Measurements from ENCODE around the gene OTOG. TPM values are rescaled to one million over a fixed set of nuclear protein-coding genes. Genes with fewer than 3 reads are reported as not detected.

The OTOG gene
- total and polyA plus RNA-seq, 2 experiments from 2014 or later, result not detected

DNA sequence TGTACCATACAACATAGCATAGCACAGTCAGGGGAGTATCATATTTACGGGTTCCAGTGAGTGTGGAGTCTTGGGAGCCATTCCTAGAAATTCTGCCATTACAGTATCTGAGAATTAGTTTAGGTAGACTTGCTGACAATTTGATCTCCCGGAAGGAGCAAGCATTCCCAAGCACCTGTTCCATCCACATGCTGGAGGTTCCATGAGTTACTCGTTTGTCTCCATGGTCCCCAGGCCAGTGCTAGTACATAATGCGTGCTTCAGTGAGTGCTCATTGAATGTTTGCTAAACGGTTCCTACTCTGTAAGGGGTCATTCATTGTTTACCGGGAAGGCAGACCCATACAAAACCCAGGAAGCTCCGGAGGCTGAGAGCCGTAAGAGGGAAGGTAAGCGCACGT is 144.9 kb downstream of the OTOG start:
- Histone ChIP-seq H4K20me1 (ENCODE audit: insufficient read depth) (no peaks in the 10 kb centered on the region), H3K36me3 (ENCODE audit: low read depth) (no peaks in the 10 kb centered on the region), H3K27me3 (replicated peaks; ENCODE audit: insufficient read depth) (peaks cover 42% of the 10 kb centered on the region), H3K9me3 (ENCODE audit: low read depth) (no peaks in the 10 kb centered on the region), H3K9me2 (ENCODE audit: insufficient read depth) (no peaks in the 10 kb centered on the region), H3K9ac (no peak overlapping the region), H3K27ac (no peak overlapping the region), H2AFZ (no peak overlapping the region), H3K4me3 (no peak overlapping the region), H3F3A (ENCODE audit: insufficient read depth) (no peaks in the 10 kb centered on the region), H3K4me2 (ENCODE audit: unreplicated experiment) (no peak overlapping the region), H3K4me1 (ENCODE audit: insufficient read depth) (no peaks in the 10 kb centered on the region), H3K79me2 (ENCODE audit: insufficient read depth) (no peaks in the 10 kb centered on the region)
- WGBS, 2 experiments (ENCODE audit: low coverage in 1 of 2, low lambda C conversion rate in 2 of 2, missing lambda C conversion rate in 2 of 2), result 33 to 34% methylated on average over 10 of the region's 10 CpGs
- TF ChIP-seq EZH2 (IDR thresholded peaks at IDR 0.05; ENCODE audit: insufficient read depth, poor library complexity, severe bottlenecking) (no peak), EZH2phosphoT487 (IDR thresholded peaks at IDR 0.05; ENCODE audit: insufficient read depth, low read depth) (no peak)
- no peak for DNase-seq
- in situ Hi-C loops (cut with MboI), result no loop called here

DNA sequence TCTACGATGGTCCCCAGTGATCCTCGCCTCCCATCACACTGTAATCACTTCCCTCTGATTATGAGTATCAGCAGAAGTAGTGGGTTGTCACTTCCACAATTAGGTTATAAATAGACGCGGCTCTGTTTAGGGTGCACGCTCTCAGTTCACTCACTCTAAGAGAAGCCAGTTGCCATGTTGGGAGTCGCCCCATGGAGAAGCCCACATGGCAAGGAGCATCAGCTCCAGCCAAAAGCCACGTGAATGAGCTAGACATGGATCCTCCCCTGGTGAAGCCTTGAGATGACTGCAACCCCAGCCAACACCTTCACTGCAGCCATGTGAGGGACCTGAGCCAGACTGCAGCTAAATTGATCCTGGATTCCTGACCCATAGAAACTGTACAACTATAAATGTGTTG is 145.9 kb downstream of the OTOG start:
- in situ Hi-C loops (cut with MboI), result no loop called here
- no peaks in the 10 kb centered on the region for H4K20me1 ChIP-seq (ENCODE audit: insufficient read depth)
- no peak overlapping the region for H2AFZ ChIP-seq
- H3K9me2 ChIP-seq (ENCODE audit: insufficient read depth), result no peaks in the 10 kb centered on the region
- TF ChIP-seq EZH2 (IDR thresholded peaks at IDR 0.05; ENCODE audit: insufficient read depth, poor library complexity, severe bottlenecking), result no peak
- TF ChIP-seq EZH2phosphoT487 (IDR thresholded peaks at IDR 0.05; ENCODE audit: insufficient read depth, low read depth), result no peak
- H3K4me2 ChIP-seq (ENCODE audit: unreplicated experiment), result no peak overlapping the region
- no peak overlapping the region for H3K4me3 ChIP-seq
- 34 to 42% methylated on average over 7 of the region's 7 CpGs for WGBS, 2 experiments (ENCODE audit: low coverage in 1 of 2, low lambda C conversion rate in 2 of 2, missing lambda C conversion rate in 2 of 2)
- DNase-seq, result no peak
- no peaks in the 10 kb centered on the region for H3K79me2 ChIP-seq (ENCODE audit: insufficient read depth)
- H3K9ac ChIP-seq, result no peak overlapping the region
- H3K36me3 ChIP-seq (ENCODE audit: low read depth), result no peaks in the 10 kb centered on the region
- H3K27me3 ChIP-seq (replicated peaks; ENCODE audit: insufficient read depth), result peaks cover 52% of the 10 kb centered on the region
- H3K9me3 ChIP-seq (ENCODE audit: low read depth), result no peaks in the 10 kb centered on the region
- no peaks in the 10 kb centered on the region for H3K4me1 ChIP-seq (ENCODE audit: insufficient read depth)
- no peak overlapping the region for H3K27ac ChIP-seq
- no peaks in the 10 kb centered on the region for H3F3A ChIP-seq (ENCODE audit: insufficient read depth)

- Histone ChIP-seq H4K20me1 (ENCODE audit: insufficient read depth) (no peaks in the 10 kb centered on the region), H3F3A (ENCODE audit: insufficient read depth) (no peaks in the 10 kb centered on the region), H3K9me2 (ENCODE audit: insufficient read depth) (no peaks in the 10 kb centered on the region), H2AFZ (no peak overlapping the region), H3K9me3 (ENCODE audit: low read depth) (no peaks in the 10 kb centered on the region), H3K36me3 (ENCODE audit: low read depth) (no peaks in the 10 kb centered on the region), H3K4me1 (ENCODE audit: insufficient read depth) (no peaks in the 10 kb centered on the region), H3K79me2 (ENCODE audit: insufficient read depth) (no peaks in the 10 kb centered on the region), H3K27ac (no peak overlapping the region), H3K4me3 (no peak overlapping the region), H3K27me3 (replicated peaks; ENCODE audit: insufficient read depth) (peaks cover 53% of the 10 kb centered on the region), H3K9ac (no peak overlapping the region), H3K4me2 (ENCODE audit: unreplicated experiment) (no peak overlapping the region)
- DNase-seq, result no peak
- in situ Hi-C loops (cut with MboI), result no loop called here
- WGBS, 2 experiments (ENCODE audit: low coverage in 1 of 2, low lambda C conversion rate in 2 of 2, missing lambda C conversion rate in 2 of 2), result 11 to 14% methylated on average over 4 of the region's 4 CpGs
- TF ChIP-seq EZH2phosphoT487 (IDR thresholded peaks at IDR 0.05; ENCODE audit: insufficient read depth, low read depth), result no peak
- no peak for TF ChIP-seq EZH2 (IDR thresholded peaks at IDR 0.05; ENCODE audit: insufficient read depth, poor library complexity, severe bottlenecking)
Observed at GRCh38 chr11:17693531-17693930, 146.5 kb downstream of the OTOG start.

DNA sequence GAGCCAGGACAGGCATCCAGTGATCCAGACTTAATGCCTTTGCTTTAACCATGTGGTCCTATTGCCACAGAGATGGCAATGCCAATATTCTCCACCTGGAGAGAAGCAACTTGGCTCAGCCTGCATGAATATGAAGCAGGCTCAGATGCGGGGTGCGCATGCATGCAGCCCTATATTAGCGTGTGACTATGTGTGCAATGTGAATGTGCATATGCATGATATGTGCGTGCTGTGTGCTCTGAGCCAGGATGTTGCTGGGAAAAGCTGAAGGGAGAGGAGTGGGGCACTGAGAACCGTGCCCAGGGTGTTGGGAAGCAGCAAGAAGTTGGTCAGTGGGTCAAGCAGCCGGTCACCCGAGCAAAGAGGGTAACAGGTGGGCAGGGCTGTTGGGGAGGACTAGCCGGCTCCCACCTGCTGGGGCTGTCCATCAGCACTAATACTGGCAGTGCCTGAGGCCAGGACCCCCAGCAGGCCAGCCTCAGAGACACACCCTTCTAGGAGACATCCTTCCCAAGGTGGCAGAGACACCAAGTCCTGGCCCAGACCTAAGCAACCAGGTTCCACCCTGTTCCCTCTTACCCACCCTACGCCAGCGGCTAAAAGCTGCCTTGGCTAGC is 147.5 kb downstream of the OTOG start:
- H3K27ac ChIP-seq, result no peak overlapping the region
- H3K27me3 ChIP-seq (replicated peaks; ENCODE audit: insufficient read depth), result peaks cover 53% of the 10 kb centered on the region
- no peak overlapping the region for H3K9ac ChIP-seq
- no peaks in the 10 kb centered on the region for H3F3A ChIP-seq (ENCODE audit: insufficient read depth)
- H3K79me2 ChIP-seq (ENCODE audit: insufficient read depth), result no peaks in the 10 kb centered on the region
- H3K4me2 ChIP-seq (ENCODE audit: unreplicated experiment), result no peak overlapping the region
- in situ Hi-C loops (cut with MboI), result no loop called here
- H3K4me1 ChIP-seq (ENCODE audit: insufficient read depth), result no peaks in the 10 kb centered on the region
- TF ChIP-seq EZH2phosphoT487 (IDR thresholded peaks at IDR 0.05; ENCODE audit: insufficient read depth, low read depth), result no peak
- no peak for TF ChIP-seq EZH2 (IDR thresholded peaks at IDR 0.05; ENCODE audit: insufficient read depth, poor library complexity, severe bottlenecking)
- H3K4me3 ChIP-seq, result no peak overlapping the region
- H2AFZ ChIP-seq, result no peak overlapping the region
- DNase-seq, result no peak
- H3K9me2 ChIP-seq (ENCODE audit: insufficient read depth), result no peaks in the 10 kb centered on the region
- no peaks in the 10 kb centered on the region for H4K20me1 ChIP-seq (ENCODE audit: insufficient read depth)
- no peaks in the 10 kb centered on the region for H3K36me3 ChIP-seq (ENCODE audit: low read depth)
- H3K9me3 ChIP-seq (ENCODE audit: low read depth), result no peaks in the 10 kb centered on the region
- 60 to 63% methylated on average over 10 of the region's 10 CpGs for WGBS, 2 experiments (ENCODE audit: low coverage in 1 of 2, low lambda C conversion rate in 2 of 2, missing lambda C conversion rate in 2 of 2)

Data from GM23248 (cell line).